Activated CD4-positive, alpha-beta T cell treated with anti-CD3 and anti-CD28 coated beads for 4 hours (primary cell): ENCODE measurements around the gene PTGDR2.
A peak's percentile ranks its signal among the peaks of the same experiment; 100 is the strongest.

Experiments
- DNase-seq, 2 donors: peaks; one replicate each; pipeline ENCODE4 v3.0.0-alpha.2; 2020

Gene PTGDR2

DNA sequence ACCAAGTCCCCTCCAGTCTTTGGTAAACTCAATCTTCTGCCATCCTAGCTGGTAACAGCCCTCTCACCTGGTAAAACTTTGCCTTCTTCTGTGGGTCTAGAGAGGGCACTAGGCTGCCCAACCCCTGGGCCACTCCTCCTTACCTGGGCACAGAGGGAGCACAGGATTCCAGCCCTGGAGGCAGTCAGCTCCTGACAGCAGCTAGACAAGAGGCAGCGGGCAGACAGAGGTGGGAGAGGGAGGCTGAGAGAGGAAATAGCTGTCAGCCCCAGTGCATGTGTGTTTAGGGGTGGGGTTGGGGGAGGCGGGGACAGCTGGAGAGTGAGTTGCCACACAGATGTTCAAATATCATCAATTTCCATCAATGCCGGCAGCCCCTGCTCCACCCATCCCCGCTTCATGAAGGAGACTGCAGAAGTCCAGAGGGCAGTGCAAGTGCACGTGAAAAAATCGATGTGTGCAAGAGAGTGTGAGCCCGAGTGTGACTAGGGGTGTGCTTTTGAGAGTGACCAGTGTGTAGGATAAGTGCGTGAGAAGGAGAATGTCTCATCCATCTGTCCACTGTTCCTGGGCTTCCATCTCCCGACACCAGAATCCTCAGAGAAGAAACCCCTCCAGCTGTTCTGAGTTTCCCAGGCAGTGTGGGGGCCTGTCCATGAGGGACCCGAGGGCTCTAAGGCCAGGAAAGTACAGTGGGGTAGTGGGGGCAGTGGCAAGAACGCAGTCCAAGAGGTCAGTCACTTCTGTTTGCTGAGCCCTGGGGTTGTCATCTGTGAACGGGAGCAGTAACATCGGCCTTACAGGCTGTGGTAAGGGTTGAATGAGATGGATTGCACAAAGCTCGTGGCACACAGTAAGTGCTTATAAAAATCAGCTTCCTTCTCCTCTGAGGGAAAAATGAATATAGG is at the start of gene PTGDR2:
Gene PTGDR2 (minus strand): TSS at position 225 of the 908 bp plus-strand sequence. CDS start 2,228 bp downstream, outside the sequence.
- DNase-seq = no peak

DNA sequence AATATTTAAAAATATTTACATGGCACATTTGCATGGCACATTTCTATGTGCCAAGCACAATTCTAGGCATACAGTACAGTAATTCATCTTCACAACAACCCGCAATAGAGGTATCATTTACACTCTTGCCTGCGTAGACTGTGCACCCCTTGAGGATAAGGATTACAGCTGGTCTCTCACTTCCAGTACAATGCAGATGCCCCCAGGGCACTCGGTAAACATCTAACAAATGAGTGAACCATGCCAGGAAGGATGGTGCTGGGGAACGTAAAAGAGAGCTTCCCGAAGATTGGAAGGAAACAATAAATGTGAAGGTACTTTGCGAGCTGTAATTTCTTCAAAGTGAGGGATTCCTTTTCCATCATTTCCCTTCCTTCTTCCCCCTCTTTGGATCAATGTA is 49.3 kb upstream of the PTGDR2 start:
- DNase-seq = no peak

DNA sequence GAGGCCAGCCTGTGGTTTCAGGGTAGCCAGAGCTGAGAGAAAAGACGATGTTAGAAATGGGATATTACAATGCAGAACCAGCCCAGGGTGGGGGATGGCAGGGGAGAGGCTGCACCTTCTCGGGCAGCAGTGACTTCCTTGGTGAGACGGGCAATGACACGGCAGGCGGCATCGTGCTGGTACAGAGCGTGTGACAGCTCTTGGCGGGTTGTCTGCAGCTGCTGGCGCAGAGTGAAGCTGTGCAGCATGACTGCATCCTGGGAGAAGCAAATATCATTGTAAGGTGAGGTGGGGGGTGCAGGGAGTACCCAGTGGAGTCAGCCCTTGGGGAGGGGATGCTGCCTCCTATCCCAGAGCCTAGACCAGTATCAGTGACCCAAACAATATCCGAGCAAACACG is 46.9 kb upstream of the PTGDR2 start:
- no peak for DNase-seq

DNA sequence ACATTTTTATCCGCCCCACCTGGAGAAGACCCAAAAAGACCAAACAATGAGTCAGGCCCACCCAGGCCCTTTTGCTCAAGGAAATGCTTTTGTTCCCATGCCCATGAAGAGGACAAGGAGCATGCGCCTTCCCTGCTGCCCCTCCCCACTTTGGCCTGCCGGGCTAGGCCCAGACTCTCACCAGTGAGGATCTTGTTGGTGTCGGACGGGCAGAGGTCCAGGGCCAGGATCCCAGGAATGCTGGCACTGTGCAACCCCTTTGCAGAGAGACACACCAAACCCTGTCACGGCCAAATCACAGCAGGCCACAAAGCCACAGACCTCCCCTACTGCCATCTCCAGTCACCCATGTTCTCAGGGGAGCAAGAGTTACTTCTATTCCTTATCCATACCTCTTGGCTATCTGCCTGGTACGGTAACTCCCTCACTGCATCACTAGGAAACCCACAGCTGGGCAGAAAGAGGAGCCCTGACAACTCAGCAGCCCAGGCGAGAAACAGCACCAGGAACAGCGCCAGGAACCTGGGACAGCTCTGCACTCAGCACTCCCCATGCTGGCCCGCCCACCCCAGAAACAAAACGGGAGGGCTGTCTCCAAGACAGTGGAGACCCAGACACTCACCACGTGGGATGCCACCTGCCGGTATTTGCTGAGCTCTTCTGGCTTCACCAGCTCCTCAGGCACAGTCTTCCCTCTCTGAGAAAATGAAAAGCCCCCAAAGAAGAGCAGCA is 45.1 kb upstream of the PTGDR2 start:
- DNase-seq = no peak

DNA sequence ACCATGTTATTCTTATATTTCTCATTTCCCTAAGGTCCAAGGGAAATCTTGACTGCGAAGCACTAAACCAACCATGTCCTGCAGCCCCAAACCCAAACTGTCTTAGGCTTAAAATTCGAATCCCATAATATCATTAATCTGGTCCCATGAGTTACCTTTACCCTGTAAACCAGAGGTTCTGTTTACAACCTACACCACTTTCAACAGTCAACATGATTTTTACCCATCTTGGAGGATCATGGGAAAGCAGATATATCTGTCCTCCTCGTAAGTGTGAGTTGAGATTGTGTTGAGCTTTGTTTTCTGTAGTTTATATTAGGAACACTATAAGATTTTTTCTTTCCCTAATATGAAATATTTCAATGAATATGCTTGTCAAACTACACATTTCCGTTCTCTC is 44.2 kb upstream of the PTGDR2 start:
- no peak for DNase-seq

DNA sequence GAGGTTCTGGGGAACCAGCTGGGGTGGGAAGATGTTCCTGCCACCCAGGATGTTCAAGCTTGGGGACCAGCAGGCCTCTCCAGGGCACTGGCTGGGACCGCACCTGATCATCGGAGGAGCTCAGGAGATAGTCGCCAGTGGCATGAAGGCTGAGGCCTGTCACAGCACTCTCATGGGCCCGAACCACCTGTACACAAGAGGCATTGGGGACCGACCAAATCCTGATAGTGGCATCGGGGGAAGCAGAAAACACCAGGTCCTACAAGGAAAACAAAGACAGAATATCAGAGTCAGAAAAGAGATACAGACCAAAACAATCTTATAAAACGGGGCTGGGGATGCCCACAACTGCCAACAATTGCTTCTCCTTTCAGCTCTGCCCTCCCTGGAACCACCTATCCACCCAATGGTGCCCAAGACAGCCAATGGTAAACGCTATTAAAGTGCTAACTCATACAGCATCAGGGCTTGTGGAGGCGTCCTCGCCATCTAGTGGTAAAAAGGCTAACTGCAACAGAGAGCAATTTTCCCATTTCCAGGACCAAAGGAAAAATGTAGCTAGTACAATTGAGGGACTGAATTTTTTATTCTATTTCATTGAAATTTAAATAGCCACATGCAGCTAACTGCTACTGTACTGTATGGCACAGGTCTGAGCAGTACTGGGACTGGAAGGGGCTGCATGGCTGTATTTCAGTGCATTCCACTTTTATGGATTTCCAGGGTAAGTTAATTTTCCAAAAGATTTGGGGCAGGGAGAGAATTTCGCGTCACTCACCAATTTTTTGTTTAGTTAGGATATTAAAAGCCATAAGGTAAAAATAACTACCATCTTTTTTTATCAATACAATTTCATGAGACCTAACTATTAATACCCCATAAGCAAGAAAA is 43.5 kb upstream of the PTGDR2 start:
- DNase-seq = peak in 1 of 2 donors; percentile 32

DNA sequence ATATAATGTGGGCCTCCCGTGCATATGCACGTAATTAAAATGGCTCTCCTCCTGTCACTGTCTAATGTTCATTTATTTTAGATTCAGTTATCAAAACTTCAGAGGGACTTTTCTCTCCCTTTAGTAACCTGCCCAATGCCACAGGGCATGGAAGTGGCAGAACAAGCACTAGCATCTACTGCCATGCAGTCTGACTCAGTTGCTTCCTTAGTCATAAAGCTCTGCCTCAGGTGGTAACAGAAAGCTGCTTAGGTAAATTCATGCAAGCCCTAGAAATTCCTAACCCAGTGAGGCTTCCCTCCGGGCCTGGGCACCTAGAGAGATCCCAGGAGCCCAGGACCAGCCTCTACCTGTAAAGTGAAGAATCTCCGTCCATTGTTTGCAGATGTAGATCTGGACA is 41.7 kb upstream of the PTGDR2 start:
- DNase-seq = no peak

DNA sequence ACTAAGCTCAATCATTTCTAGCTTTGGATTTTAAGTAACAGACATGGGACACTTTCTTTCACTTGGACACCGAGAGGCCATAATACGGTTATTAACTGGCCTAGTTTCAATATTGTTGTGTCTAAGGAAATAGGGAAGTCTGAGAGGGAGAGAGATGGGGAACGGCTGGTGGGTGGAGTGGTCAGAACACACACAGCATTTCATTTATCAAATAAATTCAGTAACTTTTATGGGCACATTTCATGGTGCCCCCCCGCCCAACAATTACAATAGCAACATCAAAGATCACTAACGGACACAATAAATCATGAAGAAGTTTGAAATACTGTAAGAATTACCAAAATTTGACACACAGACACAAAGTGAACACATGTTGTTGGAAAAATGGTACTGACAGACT is 39.9 kb upstream of the PTGDR2 start:
- no peak for DNase-seq

DNA sequence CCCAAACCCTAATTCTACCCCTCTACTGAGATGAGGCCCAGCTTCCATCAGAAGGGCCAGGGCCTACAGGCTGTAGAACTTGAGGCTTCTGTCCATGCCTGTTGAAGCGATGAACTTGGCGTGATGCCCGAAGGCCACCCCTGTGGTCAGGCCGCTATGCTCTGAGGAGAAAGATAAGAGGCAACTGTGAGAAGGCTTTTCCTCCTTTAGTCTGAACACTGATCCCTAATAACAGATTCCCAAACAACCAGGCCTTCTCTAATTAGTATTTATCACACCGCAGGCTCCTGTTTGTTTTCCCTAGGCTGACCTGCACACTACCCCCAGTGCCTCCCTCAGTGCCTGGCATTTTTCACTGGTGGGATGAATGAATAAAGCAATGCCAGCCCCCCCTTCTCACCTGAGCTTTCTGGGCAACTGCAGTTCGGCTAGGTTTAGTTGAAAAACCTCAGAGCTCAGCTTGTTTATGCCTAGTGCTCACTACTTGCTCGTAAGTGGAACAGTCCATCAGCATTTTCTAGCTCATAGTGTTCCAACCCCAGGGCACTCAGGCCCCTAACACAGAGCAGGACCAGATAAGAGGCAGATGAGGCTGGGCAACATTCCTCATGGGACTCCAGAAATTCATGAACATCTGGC is 35.5 kb upstream of the PTGDR2 start:
- no peak for DNase-seq

DNA sequence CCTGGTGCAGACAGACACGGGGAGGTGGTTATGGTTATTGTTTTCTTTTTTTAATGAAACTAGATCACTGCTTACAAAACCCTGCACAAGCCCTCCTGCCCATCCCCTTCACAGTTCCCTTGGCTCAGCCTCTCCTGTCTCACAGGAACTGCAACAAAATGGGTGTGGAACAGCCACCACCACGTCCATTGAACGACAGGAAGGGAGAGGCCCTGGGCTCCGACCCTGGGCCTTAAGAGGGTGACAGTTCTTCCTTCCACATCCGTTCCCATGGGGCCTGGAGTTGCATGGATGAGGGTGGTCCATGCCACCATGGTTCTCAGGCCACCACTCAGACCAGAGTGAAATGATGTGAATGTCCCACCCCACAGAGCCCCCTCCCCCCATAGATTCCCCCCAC is 34.9 kb upstream of the PTGDR2 start:
- no peak for DNase-seq

DNA sequence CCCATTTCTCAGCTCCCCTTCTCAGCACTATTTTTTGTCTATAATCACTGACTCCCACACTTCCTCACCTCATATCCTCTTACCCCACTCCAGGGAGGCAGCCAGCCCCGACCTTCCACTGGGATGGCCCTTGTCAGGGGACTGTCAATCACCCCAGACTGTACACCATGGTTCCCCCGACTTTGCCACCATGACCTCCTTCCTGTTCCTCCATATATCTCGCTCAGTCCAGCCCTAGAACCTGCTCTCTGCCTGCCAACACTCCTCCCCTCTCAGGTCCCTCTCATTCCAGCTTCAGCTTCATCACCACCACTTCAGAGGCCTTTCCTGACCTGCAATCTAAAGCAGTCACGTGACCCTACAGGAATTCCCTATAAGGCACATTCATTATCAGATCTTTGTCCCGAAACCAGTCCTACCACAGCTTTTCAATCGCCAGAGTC is 34.1 kb upstream of the PTGDR2 start:
- no peak for DNase-seq

DNA sequence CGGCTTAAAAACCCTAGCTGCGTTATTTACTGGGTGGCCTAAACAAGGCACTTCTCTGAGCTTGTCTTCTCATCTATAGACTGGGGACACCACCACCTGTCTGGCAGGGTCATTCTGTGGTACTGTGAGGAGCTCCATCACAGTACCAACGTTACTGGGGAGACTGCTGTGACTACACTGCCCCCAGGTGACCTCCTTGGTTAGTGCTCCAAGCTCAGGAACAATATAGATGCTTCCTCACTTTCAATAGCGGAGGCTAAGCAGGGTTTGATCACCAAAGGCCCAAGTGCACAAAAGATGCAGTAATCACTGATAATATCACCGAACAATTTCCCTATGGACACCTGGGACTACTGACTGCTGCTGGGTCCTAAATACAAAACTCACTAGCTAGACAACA is 31.8 kb upstream of the PTGDR2 start:
- peak; percentile 11 to 16 for DNase-seq

DNA sequence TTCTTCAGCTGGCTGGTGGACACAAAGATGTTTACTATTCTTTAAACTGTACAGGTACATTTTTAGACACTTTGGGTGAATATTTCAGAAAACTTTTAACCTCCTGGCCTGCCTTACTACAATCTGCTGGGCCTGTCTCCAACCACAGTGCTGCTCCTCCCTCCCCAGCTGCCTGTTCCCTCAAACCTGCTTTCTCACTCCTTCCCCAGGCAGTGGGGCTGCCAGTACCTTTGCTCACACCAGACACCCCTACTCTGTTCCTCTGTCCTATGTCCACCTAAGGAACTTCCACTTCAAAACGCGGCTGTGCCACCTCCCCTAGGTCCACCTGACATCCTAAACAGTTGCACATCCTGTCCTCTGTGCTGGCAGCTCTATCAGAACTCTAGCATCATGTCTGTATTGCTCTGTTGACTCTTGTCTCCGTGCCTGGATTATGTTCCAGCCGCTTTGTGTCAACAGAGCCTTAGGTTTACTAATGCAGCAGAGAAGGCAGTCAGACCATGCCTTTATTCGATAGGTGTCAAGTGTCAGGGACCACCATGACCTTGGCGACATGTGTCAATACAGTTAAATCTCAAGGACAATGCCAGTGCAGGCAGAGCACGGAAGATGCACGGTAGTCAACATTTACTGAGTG is 25.0 kb upstream of the PTGDR2 start:
- DNase-seq = no peak

DNA sequence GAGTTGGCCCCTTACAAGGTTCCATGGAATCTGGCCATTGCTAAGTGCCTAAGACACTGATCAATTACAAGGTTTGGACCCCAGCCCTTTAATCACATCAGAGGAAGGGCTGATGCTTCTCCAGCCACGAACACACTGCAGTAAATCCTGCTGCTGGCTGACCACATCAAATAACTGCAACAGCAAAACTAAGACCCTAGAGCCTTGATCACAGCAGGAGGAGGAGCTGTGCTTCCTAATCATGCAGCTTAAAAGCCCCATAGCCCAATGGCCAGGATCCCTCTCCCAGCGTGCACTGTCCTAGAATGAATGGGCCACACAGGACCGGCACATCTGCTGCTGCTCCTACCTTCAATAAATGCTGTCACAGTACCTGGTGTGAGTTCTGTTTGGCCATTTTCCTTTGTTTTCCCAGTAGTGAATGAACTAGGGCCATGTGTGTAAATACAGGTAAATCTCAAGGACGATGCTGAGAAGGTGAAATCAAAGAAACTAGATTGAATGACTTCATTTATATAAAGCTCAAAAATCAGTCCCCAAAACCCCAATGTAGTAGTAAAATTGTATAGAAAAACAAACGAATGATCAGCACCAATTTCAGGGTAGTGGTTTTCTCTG is 24.3 kb upstream of the PTGDR2 start:
- no peak for DNase-seq

DNA sequence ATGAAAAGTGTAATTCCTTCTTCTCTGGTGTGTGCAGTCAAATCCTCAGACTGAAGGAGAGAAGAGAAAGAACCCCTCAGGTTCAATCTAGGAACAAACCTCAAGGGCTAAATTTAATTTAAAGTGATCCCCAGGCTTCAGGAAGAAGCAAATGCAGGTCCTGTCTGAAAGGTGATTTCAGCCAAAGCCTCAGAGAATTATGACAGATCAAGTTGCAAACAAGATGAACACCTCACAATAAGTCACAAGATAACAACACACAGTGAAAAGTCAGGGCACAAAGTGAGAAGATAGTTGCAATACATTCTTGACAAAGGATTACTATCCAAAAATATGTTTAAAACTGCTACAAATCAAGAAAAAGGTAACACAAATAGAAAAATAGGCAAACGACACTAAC is 23.4 kb upstream of the PTGDR2 start:
- no peak for DNase-seq

DNA sequence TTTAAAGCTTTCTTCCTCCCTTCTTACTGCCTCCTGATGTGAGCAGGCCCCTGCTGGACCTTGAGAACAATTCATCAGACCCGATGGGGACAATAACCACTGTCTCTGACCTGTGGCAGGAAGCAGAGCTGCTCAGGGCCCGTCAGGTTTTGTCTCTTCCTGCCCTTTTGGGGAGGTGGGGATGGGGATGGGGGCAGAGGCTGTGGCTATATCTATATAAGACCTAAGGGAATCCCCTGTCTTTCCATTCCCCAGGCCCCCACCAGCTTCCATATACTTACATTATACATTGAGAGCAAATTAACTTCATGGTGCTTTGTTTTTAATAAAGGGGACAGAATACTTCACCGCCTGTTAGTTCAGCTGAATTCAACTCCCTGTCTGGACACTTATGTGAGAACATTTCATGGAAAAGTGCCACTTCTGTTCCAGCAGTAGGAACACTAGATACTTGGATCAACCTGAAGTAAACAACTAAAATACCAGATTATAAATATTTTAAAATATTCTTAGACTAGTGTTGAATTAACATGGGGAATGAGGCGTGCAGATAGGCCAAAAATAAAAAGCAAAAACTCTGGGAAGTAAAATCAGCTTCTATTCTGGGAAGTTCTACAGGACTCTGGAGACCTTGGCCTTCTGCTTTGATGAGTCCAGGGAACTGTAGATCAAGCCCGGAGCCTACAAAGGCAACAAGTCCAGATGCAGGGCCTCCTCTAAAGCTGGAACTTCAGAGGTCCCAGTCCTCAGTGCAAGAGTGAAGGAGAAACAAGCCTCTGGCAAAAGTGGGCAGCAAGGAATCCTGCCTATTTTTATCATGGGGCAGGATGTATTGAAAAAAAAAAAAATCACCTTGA is 22.7 kb upstream of the PTGDR2 start:
- no peak for DNase-seq

DNA sequence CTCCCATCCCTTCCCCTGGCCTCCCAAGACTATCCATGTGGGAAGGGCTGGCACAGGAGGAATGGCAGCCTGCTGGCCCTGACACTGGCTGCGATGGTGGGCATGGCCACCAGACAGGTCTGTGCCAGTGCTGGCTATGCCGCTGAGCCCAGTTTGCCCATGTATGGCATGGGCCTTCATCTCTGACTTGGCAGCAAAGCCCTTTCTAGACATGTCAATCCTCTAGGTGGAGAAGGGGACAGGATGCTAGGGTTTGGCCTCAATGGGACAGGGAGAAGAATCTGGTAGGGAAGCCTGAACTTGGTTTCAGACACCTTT is 20.4 kb upstream of the PTGDR2 start:
- DNase-seq = no peak

DNA sequence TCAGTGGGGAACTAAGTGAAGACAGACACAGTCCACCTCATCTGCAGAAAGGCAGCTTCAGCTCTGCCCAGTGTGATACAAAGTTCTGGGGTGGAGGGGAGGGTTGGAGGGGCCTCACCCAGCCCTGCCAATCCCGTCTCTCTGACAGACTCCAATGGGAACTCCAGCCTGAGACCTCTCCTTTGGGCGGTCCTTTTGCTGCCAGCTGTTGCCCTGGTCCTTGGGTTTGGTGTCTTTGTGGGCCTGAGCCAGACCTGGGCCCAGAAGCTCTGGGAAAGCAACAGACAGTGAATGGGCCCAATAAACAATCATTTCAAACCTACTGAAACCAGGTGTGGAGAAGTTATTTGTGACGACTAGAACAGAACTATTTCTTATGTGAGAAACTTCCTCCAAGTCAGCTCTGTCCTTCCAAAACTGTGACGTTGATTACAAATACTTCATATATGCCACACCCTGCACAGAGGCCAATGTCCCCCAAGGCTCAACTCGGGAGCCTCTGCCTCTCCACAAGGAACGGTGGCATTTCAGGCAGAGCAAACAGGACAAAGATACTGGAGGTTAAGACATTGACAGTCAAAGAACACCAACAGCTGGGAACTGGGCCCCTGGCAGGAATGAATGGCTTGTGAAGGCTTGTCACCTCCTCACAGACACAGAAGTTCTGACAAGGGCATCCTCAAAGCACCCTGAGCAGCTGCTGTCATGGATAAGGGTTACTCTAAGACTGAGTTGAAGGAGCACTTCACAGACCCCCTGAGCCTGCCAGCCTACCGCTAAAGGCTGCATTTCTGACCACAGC is 19.8 kb upstream of the PTGDR2 start:
- no peak for DNase-seq

DNA sequence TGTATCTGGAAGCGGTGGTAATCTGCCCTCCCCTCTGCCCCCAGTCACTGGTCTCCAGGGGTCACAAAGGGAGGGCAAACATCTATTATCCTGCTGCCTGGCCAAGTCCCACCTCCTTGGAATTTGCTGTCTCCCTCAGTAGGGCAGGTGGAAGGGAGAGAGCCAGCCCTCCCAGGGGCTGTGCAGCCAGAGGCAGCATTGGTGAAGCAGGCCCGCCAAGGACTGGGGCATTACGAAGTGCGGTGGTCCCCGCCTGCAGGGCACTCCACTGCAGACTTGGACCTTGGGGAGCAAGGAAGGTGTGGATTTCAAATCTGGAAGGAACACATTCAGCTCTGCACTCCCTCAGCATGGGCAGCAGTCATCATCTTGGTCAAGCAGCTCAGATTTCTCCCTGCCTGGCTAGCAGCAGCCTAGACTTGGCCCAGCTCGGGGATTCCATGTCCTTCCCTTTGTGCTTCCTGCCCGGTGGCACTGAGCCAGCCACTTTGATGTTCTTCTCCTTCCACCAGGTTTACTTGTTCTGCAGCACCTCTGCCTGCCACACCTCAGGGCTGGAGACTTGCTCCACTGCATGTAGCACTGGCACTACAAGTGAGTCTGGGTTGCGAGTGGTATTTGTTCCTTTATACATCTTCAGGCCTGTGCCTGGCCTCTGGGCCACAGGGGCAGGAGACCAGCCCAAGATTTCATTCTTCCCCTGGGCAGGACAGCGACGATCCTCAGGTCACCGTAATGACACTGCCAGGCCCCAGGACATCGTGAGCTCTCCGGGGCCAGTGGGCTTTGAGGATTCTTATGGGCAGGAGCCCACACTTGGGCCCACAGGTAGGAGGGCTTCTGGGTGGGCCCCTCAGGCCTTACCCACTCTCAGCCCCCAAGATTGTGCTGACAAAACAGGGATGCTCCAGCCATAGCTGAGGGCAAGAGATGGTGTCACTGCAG is 18.9 kb upstream of the PTGDR2 start:
- DNase-seq = no peak
